Activated CD4-positive, alpha-beta T cell treated with anti-CD3 and anti-CD28 coated beads, Interleukin-2, amount 10 ng/mL, durations not matched to agents 7 days and 5 days (primary cell): ENCODE results near the gene NRG3. TPM values are rescaled to one million over a fixed set of nuclear protein-coding genes. Genes with fewer than 3 reads are reported as not detected.
"Not testable (repeated sequence)": the region's sequence is repeated elsewhere in the genome, so short reads cannot be mapped to it uniquely, and the experiment has no call there.

Source experiments
- CTCF ChIA-PET: fragments of 350-600 bp; sonication (Branson Sonifier 250); formaldehyde crosslinking; loops from one replicate; lab custom pipeline; 2021; ENCODE audit warnings: antibody characterized with exemption; lab: Charles Lee
- POLR2A ChIA-PET: fragments of 350-600 bp; sonication (Branson Sonifier 250); formaldehyde crosslinking; loops from one replicate; lab custom pipeline; 2021; ENCODE audit warnings: antibody characterized with exemption; lab: Charles Lee
- DNase-seq: peaks from one replicate; pipeline ENCODE4 v3.0.0-alpha.2; 2020
- H3K27ac Mint-ChIP-seq: one replicate; pipeline ENCODE4 v1.8.0; 2021; ENCODE audit warnings: mild to moderate bottlenecking, moderate library complexity, mixed read lengths
- H3K27me3 Mint-ChIP-seq: one replicate; pipeline ENCODE4 v1.8.0; 2021; ENCODE audit warnings: mixed read lengths
- H3K36me3 Mint-ChIP-seq: one replicate; pipeline ENCODE4 v1.8.0; 2021; ENCODE audit warnings: low read depth, mixed read lengths
- H3K4me1 Mint-ChIP-seq: one replicate; pipeline ENCODE4 v1.8.0; 2021; ENCODE audit warnings: mixed read lengths
- H3K4me3 Mint-ChIP-seq: one replicate; pipeline ENCODE4 v1.8.0; 2021; ENCODE audit warnings: mild to moderate bottlenecking, moderate library complexity, mixed read lengths
- H3K9me3 Mint-ChIP-seq: one replicate; pipeline ENCODE4 v1.8.0; 2021; ENCODE audit warnings: mixed read lengths
- total RNA-seq, 2 experiments: library from RNA; stranded (reverse); gene quantifications; one replicate each; pipeline ENCODE4 v1.2.3, GENCODE V29; 2021

Gene NRG3
- total RNA-seq, 2 experiments from 2014 or later = not detected

- DNase-seq = no peak
- POLR2A ChIA-PET = no interaction called here
- CTCF ChIA-PET = interaction anchor here (0.6 kb wide), 1 partner anchor 213 kb away, joined by 3 read pairs; no protein-coding TSS in a partner anchor
- no peaks in the 10 kb centered on the region for H3K36me3 Mint-ChIP-seq
- peaks cover 1% of the 10 kb centered on the region for H3K4me1 Mint-ChIP-seq
- no peak overlapping the region for H3K4me3 Mint-ChIP-seq
- H3K9me3 Mint-ChIP-seq = no peaks in the 10 kb centered on the region
- H3K27me3 Mint-ChIP-seq = no peaks in the 10 kb centered on the region
- H3K27ac Mint-ChIP-seq = no peak overlapping the region
Observed at GRCh38 chr10:82308641-82309040, 433.6 kb downstream of the NRG3 start.

- DNase-seq = no peak
- no peak overlapping the region for H3K27ac Mint-ChIP-seq
- H3K9me3 Mint-ChIP-seq = no peaks in the 10 kb centered on the region
- H3K4me3 Mint-ChIP-seq = no peak overlapping the region
- ChIA-PET CTCF (no interaction called here), POLR2A (no interaction called here)
- peaks cover 1% of the 10 kb centered on the region for H3K4me1 Mint-ChIP-seq
- no peaks in the 10 kb centered on the region for H3K27me3 Mint-ChIP-seq
- no peaks in the 10 kb centered on the region for H3K36me3 Mint-ChIP-seq
Observed at GRCh38 chr10:82310839-82311238, 435.8 kb downstream of the NRG3 start.

GRCh38 chr10:82313401-82313800 lies 438.4 kb downstream of the NRG3 start:
- H3K36me3 Mint-ChIP-seq = no peaks in the 10 kb centered on the region
- H3K27ac Mint-ChIP-seq = no peak overlapping the region
- no peaks in the 10 kb centered on the region for H3K27me3 Mint-ChIP-seq
- no peaks in the 10 kb centered on the region for H3K9me3 Mint-ChIP-seq
- ChIA-PET POLR2A (no interaction called here), CTCF (no interaction called here)
- no peak for DNase-seq
- H3K4me1 Mint-ChIP-seq = peaks cover 1% of the 10 kb centered on the region
- H3K4me3 Mint-ChIP-seq = no peak overlapping the region

- Mint-ChIP-seq H3K27me3 (no peaks in the 10 kb centered on the region), H3K27ac (no peak overlapping the region), H3K9me3 (no peaks in the 10 kb centered on the region), H3K36me3 (no peaks in the 10 kb centered on the region), H3K4me1 (no peaks in the 10 kb centered on the region), H3K4me3 (no peak overlapping the region)
- POLR2A ChIA-PET = no interaction called here
- CTCF ChIA-PET = interaction anchor here (1.0 kb wide), 1 partner anchor 13 kb away, joined by 3 read pairs; no protein-coding TSS in a partner anchor
- DNase-seq = no peak
Observed at GRCh38 chr10:82318534-82318933, 443.5 kb downstream of the NRG3 start.

- ChIA-PET CTCF (interaction anchor here (1.0 kb wide), 1 partner anchor 12 kb away, joined by 3 read pairs; no protein-coding TSS in a partner anchor), POLR2A (no interaction called here)
- Mint-ChIP-seq H3K4me1 (no peaks in the 10 kb centered on the region), H3K9me3 (no peaks in the 10 kb centered on the region), H3K36me3 (no peaks in the 10 kb centered on the region), H3K27me3 (no peaks in the 10 kb centered on the region), H3K27ac (no peak overlapping the region), H3K4me3 (no peak overlapping the region)
- DNase-seq = no peak
Observed at GRCh38 chr10:82319074-82319473, 444.1 kb downstream of the NRG3 start.

GRCh38 chr10:82319562-82319961 lies 444.6 kb downstream of the NRG3 start:
- CTCF ChIA-PET = no interaction called here

GRCh38 chr10:82321724-82322123 lies 446.7 kb downstream of the NRG3 start:
- Mint-ChIP-seq H3K4me1 (no peaks in the 10 kb centered on the region), H3K4me3 (no peak overlapping the region), H3K36me3 (no peaks in the 10 kb centered on the region), H3K9me3 (no peaks in the 10 kb centered on the region), H3K27ac (no peak overlapping the region), H3K27me3 (no peaks in the 10 kb centered on the region)
- DNase-seq = no peak
- POLR2A ChIA-PET = no interaction called here
- CTCF ChIA-PET = no interaction called here

More at GRCh38 chr10:82319562-82319961, 444.6 kb downstream of the NRG3 start:
- Mint-ChIP-seq H3K4me1 (no peaks in the 10 kb centered on the region), H3K27ac (no peak overlapping the region), H3K9me3 (no peaks in the 10 kb centered on the region), H3K27me3 (no peaks in the 10 kb centered on the region), H3K36me3 (no peaks in the 10 kb centered on the region), H3K4me3 (no peak overlapping the region)
- no peak for DNase-seq
- POLR2A ChIA-PET = no interaction called here

GRCh38 chr10:82331716-82332115 lies 456.7 kb downstream of the NRG3 start:
- ChIA-PET POLR2A (no interaction called here), CTCF (interaction anchor here (0.7 to 0.9 kb wide), 2 partner anchors 13 to 62 kb away, joined by 3 read pairs; no protein-coding TSS in a partner anchor)
- H3K36me3 Mint-ChIP-seq = no peaks in the 10 kb centered on the region
- no peak for DNase-seq
- no peaks in the 10 kb centered on the region for H3K4me1 Mint-ChIP-seq
- no peaks in the 10 kb centered on the region for H3K27me3 Mint-ChIP-seq
- no peak overlapping the region for H3K27ac Mint-ChIP-seq
- no peak overlapping the region for H3K4me3 Mint-ChIP-seq
- H3K9me3 Mint-ChIP-seq = no peaks in the 10 kb centered on the region

- Mint-ChIP-seq H3K4me1 (no peaks in the 10 kb centered on the region), H3K9me3 (peaks cover 6% of the 10 kb centered on the region), H3K36me3 (no peaks in the 10 kb centered on the region), H3K27ac (no peak overlapping the region), H3K27me3 (no peaks in the 10 kb centered on the region), H3K4me3 (no peak overlapping the region)
- CTCF ChIA-PET = no interaction called here
- DNase-seq = no peak
- POLR2A ChIA-PET = no interaction called here
Observed at GRCh38 chr10:82335831-82336230, 460.8 kb downstream of the NRG3 start.

- POLR2A ChIA-PET = no interaction called here
- H3K4me3 Mint-ChIP-seq = no peak overlapping the region
- H3K36me3 Mint-ChIP-seq = no peaks in the 10 kb centered on the region
- no peaks in the 10 kb centered on the region for H3K4me1 Mint-ChIP-seq
- H3K9me3 Mint-ChIP-seq = peaks cover 10% of the 10 kb centered on the region
- CTCF ChIA-PET = no interaction called here
- DNase-seq = no peak
- H3K27me3 Mint-ChIP-seq = no peaks in the 10 kb centered on the region
- no peak overlapping the region for H3K27ac Mint-ChIP-seq
Observed at GRCh38 chr10:82340166-82340565, 465.2 kb downstream of the NRG3 start.

- H3K4me1 Mint-ChIP-seq, H3K27ac Mint-ChIP-seq, H3K27me3 Mint-ChIP-seq, H3K4me3 Mint-ChIP-seq, DNase-seq, H3K36me3 Mint-ChIP-seq, H3K9me3 Mint-ChIP-seq, CTCF ChIA-PET, POLR2A ChIA-PET: not testable (repeated sequence)
Observed at GRCh38 chr10:82349590-82349989, 474.6 kb downstream of the NRG3 start.

GRCh38 chr10:82353381-82353780 lies 478.4 kb downstream of the NRG3 start:
- DNase-seq = no peak
- Mint-ChIP-seq H3K4me1 (no peaks in the 10 kb centered on the region), H3K27me3 (no peaks in the 10 kb centered on the region), H3K36me3 (no peaks in the 10 kb centered on the region), H3K27ac (no peak overlapping the region), H3K4me3 (no peak overlapping the region), H3K9me3 (peaks cover 2% of the 10 kb centered on the region)
- ChIA-PET CTCF (no interaction called here), POLR2A (no interaction called here)

- H3K4me3 Mint-ChIP-seq = no peak overlapping the region
- H3K4me1 Mint-ChIP-seq = no peaks in the 10 kb centered on the region
- no peaks in the 10 kb centered on the region for H3K27me3 Mint-ChIP-seq
- no peak overlapping the region for H3K27ac Mint-ChIP-seq
- no peaks in the 10 kb centered on the region for H3K36me3 Mint-ChIP-seq
- CTCF ChIA-PET = no interaction called here
- POLR2A ChIA-PET = no interaction called here
- H3K9me3 Mint-ChIP-seq = no peaks in the 10 kb centered on the region
- no peak for DNase-seq
Observed at GRCh38 chr10:82358486-82359099, 483.6 kb downstream of the NRG3 start.

- peaks cover 2% of the 10 kb centered on the region for H3K9me3 Mint-ChIP-seq
- CTCF ChIA-PET = no interaction called here
- no peaks in the 10 kb centered on the region for H3K27me3 Mint-ChIP-seq
- H3K4me1 Mint-ChIP-seq = no peaks in the 10 kb centered on the region
- H3K36me3 Mint-ChIP-seq = no peaks in the 10 kb centered on the region
- POLR2A ChIA-PET = no interaction called here
- H3K27ac Mint-ChIP-seq = no peak overlapping the region
- H3K4me3 Mint-ChIP-seq = no peak overlapping the region
- DNase-seq = no peak
Observed at GRCh38 chr10:82361256-82361655, 486.3 kb downstream of the NRG3 start.
